Adipocyte (in vitro differentiated cells): ENCODE measurements around the gene RAD21L1.
"Not testable (repeated sequence)": the region's sequence is repeated elsewhere in the genome, so short reads cannot be mapped to it uniquely, and the experiment has no call there.

Source experiments
- DNase-seq: peaks from one replicate; pipeline ENCODE4 v3.0.0-alpha.2; 2015; ENCODE audit warnings: low read depth
- H3K27me3 ChIP-seq: replicated peaks from 2 replicates; pipeline ENCODE4 v1.7.0; 2013; ENCODE audit warnings: mild to moderate bottlenecking, low read length, moderate library complexity; ENCODE audit not compliant: control insufficient read depth, insufficient read depth
- H3K36me3 ChIP-seq: 2 replicates; pipeline ENCODE4 v1.7.0; 2013; ENCODE audit warnings: low read length, mild to moderate bottlenecking, moderate library complexity; ENCODE audit not compliant: control insufficient read depth, insufficient read depth, severe bottlenecking
- H3K4me1 ChIP-seq: 2 replicates; pipeline ENCODE4 v1.7.0; 2013; ENCODE audit warnings: mild to moderate bottlenecking, low read length, moderate library complexity; ENCODE audit not compliant: control insufficient read depth, insufficient read depth
- H3K4me3 ChIP-seq: 2 replicates; pipeline ENCODE4 v1.7.0; 2013; ENCODE audit warnings: mild to moderate bottlenecking, low read length, moderate library complexity
- H3K9ac ChIP-seq: 2 replicates; pipeline ENCODE4 v1.7.0; 2013; ENCODE audit warnings: mild to moderate bottlenecking, low read length, moderate library complexity
- H3K9me3 ChIP-seq: 2 replicates; pipeline ENCODE4 v1.7.0; 2013; ENCODE audit warnings: mild to moderate bottlenecking, low read length, moderate library complexity; ENCODE audit not compliant: control insufficient read depth

Gene RAD21L1

DNA sequence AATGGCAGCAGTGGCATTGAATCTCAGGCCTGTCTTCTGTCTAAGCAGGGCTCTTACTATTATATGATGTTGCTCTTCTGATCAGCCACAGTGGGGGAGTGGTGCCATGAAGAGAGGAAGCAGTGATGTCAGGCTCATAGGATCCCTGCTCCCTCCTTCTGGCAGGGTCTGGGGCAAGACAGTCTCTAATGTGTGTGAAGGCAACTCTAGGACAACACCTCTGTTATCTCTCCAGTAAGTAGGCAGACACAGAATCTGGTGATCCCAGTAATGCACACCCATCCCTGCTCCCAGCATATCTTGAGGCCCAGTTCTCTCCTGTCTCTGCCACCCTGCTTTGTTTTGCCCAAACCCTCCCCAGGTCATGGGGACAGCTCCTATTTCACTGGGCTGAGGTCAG lies 13.8 kb upstream of the RAD21L1 start:
- peaks cover 27% of the 10 kb centered on the region for H3K27me3 ChIP-seq
- no peak for DNase-seq
- peaks cover 7% of the 10 kb centered on the region for H3K4me1 ChIP-seq
- H3K4me3 ChIP-seq, result no peak overlapping the region
- no peak overlapping the region for H3K9ac ChIP-seq
- H3K9me3 ChIP-seq, result no peaks in the 10 kb centered on the region
- no peaks in the 10 kb centered on the region for H3K36me3 ChIP-seq

DNA sequence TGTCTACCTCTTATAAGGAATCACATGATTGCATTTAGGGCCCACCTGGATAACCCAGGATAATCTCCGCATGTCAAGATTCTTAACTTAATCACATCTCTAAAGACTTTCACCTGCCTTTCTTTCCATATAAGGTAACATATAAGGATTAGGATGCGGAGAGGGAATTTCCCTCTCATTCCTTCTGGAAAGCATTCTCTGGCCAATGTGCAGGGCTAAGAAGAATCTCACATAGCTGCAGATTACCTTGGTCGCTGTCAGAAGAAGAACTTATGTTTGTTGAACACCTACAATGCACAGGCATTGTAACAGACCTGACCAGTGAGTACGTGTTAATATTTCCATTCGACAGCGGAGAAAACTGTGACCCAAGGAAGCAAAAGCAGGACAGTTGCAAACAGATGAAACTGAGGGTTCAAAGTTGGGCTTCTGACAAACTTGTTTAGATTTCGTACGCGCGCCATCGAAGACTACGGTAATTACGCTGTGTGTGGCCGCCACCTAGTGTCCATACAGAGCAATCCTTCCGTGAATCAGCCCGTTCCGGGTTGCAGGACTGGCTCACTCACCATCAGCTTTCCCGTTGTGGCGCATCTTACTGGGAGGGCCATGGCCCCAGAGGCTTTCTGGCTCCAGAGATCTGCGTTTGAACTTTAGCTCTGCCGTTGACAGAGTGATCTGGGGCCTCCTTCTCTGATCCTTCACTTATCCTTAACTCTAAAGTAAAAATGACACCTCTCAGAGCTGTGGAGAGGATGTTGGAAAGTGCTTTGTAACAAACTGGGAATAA lies 13.0 kb upstream of the RAD21L1 start:
- Histone ChIP-seq H3K9me3 (no peaks in the 10 kb centered on the region), H3K27me3 (peaks cover 21% of the 10 kb centered on the region), H3K4me1 (peaks cover 7% of the 10 kb centered on the region), H3K4me3 (no peak overlapping the region), H3K9ac (no peak overlapping the region), H3K36me3 (no peaks in the 10 kb centered on the region)
- DNase-seq, result peak; percentile 90

DNA sequence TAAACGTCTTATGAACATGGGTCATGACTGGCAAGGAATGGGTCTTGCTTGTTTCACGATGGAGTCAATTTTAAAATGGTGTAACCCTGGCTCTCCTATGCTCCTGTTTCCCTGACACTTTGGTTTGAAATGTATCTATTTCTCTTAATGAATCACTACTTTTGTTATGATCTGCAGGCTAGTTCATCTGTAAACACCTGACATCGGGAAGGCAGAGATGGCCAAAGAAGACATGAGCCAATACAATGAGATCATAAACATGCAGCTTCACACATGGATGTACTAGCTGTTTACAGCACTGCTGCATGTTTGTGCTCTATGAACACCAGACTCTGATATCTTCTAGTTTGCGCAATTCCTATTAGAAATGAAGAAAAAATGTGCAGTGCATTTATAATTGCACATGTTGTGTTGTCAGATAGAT lies 11.0 kb upstream of the RAD21L1 start:
- no peaks in the 10 kb centered on the region for H3K36me3 ChIP-seq
- no peak overlapping the region for H3K9ac ChIP-seq
- H3K9me3 ChIP-seq, result no peaks in the 10 kb centered on the region
- peaks cover 8% of the 10 kb centered on the region for H3K27me3 ChIP-seq
- H3K4me1 ChIP-seq, result peaks cover 7% of the 10 kb centered on the region
- no peak for DNase-seq
- H3K4me3 ChIP-seq, result no peak overlapping the region

DNA sequence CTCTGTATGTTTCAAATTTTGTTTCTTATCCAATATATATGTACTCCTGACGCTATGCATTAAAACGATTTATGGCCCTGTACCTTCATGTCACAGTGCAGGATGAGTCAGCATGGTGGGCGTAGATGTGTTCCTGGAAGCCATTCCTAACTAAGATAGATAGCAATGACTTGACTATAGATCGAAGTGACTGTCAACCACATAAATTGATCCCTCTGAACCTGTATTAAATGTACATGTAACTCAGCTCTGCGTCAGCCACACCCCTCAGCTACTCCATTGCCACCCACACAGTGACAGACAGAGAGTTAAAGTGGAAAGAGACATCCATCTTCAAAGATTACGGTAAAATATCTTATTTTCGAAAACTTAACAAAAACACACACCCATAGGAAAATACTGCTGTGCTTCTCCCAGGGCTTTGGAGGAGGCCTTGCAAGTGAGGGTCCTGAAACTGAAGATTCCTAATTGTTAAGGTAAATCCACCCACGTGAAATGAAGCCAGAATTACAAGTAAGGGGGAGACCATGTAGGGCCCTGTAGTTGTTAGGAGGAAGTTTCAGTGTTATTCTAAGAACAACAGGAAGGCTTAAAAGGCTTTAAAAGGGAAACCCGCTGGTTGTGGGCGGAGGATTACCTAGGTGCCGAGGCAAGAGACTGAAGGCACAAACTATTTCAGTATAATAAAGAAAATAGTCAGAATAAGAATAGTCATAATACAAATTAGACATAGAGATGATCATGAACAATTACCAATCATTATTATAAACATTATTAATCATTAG lies 10.3 kb upstream of the RAD21L1 start:
- Histone ChIP-seq H3K36me3 (no peaks in the 10 kb centered on the region), H3K9ac (no peak overlapping the region), H3K27me3 (peaks cover 4% of the 10 kb centered on the region), H3K4me3 (no peak overlapping the region), H3K4me1 (peaks cover 1% of the 10 kb centered on the region), H3K9me3 (no peaks in the 10 kb centered on the region)
- no peak for DNase-seq

DNA sequence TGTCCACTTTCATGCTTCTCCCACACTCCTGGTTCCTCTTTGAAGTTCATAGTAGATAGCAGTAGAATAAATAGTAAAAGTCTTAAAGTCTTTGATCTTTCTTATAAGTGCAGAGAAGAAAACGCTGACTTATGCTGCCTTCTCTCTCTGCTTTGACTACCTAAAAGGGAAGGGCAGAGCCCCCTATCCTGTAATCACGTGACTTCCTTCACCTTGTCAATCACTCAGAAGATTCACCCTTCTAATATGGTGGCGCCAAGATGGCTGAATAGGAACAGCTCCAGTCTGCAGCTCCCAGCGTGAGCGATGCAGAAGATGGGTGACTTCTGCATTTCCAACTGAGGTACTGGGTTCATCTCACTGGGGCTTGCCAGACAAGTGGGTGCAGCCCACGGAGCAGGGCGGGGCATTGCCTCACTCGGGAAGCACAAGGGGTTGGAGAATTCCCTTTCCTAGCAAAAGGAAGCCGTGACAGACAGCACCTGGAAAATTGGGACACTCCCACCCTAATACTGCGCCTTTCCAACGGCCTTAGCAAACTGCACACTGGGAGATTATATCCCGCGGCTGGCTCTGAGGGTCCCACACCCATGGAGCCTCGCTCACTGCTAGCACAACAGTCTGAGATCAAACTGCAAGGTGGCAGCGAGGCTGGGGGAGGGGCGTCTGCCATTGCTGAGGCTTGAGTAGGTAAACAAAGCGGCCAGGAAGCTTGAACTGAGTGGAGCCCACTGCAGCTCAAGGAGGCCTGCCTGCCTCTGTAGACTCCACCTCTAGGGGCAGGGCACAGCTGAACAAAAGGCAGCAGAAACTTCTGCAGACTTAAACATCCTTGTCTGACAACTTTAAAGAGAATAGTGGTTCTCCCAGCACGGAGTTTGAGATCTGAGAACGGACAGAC lies 9.1 kb upstream of the RAD21L1 start:
- H3K4me1 ChIP-seq, DNase-seq, H3K4me3 ChIP-seq, H3K9me3 ChIP-seq, H3K27me3 ChIP-seq, H3K9ac ChIP-seq, H3K36me3 ChIP-seq: not testable (repeated sequence)

DNA sequence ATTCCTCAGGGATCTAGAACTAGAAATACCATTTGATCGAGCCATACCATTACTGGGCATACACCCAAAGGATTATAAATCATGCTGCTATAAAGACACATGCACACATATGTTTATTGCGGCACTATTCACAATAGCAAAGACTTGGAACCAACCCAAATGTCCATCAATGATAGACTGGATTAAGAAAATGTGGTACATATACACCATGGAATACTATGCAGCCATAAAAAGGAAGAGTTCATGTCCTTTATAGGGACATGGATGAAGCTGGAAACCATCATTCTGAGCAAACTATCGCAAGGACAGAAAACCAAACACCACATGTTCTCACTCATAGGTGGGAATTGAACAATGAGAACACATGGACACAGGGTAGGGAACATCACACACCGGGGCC lies 3.1 kb upstream of the RAD21L1 start:
- not testable (repeated sequence) for DNase-seq, H3K27me3 ChIP-seq, H3K4me1 ChIP-seq, H3K9ac ChIP-seq, H3K4me3 ChIP-seq, H3K36me3 ChIP-seq, H3K9me3 ChIP-seq

DNA sequence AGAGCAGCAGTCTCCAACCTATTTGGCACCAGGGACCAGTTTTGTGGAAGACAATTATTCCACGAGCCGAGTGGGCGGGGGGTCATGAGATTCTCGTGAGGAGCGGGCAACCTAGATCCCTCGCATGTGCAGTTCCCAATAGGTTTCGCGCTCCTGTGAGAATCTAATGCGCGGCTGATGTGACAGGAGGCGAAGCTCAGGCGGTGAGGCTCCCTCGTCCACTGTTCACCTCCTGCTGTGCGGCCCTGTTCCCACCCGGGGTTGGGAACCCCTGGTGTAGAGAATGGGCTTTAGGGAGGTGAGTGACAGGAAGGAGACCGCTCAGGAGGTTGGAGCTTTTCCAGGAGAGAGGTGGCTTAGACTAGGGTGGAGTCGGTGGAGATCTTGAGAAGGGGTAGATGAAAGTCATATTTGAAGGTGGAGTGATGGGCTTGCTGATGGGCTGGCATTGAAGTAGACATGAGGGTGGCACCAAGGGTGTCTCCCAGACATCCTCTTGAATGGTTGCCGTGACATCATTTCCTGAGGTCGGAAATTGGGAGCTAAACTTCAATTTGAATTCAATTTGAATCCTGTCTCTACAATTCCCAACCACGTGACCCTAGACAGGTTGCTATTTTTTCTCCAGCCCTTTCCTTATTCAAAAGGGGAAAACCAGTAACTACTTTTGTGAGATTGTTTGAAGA lies 1.5 kb upstream of the RAD21L1 start:
- H3K36me3 ChIP-seq, result no peaks in the 10 kb centered on the region
- H3K9ac ChIP-seq, result no peak overlapping the region
- H3K9me3 ChIP-seq, result no peaks in the 10 kb centered on the region
- peaks cover 7% of the 10 kb centered on the region for H3K27me3 ChIP-seq
- H3K4me1 ChIP-seq, result peaks cover 5% of the 10 kb centered on the region
- H3K4me3 ChIP-seq, result no peak overlapping the region
- no peak for DNase-seq

DNA sequence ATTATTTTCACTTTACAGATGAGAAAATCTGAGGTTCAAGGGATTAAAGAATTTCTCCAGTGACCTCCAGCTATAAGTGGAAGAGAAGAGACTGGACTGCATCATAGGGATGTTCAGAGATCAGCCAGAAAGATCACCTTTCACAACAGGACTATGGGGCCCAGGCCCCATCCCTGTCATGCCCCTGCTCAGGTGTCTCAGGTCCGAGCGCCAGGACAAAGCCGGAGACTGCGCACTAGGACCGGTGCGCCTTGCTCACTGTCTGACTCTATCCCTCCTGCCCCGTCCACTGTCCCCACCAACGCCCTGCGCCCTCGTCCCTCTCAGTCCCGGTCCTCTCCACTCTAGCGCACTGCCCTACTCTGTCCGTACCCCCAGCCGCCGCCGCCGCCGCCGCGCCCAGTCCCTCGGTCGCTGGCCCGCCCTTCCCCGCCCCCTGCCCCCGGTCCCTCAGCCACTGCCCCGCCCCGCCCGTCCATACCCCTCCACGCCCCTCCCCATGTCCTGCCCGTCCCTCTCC lies 521 bp upstream of the RAD21L1 start:
- no peak overlapping the region for H3K9ac ChIP-seq
- H3K36me3 ChIP-seq, result no peaks in the 10 kb centered on the region
- H3K4me3 ChIP-seq, result peak overlapping the region; percentile 67
- peaks cover 5% of the 10 kb centered on the region for H3K4me1 ChIP-seq
- H3K9me3 ChIP-seq, result no peaks in the 10 kb centered on the region
- no peak for DNase-seq
- peaks cover 7% of the 10 kb centered on the region for H3K27me3 ChIP-seq

DNA sequence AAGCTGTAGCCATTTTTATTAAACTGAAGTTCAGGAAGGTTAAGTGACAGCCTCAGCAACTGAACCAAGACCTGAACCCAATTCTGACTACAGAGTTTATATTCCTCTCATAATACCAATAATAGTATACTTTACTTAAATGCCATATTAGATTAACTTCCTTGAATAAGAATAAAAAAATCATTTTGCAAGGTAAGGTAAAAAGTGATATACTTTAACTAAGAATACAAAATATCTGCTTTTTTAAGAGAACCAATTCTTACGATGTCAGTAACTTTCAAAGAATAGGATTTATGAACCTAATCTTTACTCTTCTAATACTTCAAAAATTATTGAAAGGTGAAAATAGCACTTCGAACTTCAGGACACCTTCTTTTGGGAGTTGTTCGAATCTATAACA lies 3.7 kb downstream of the RAD21L1 start:
- Histone ChIP-seq H3K4me1 (peaks cover 5% of the 10 kb centered on the region), H3K4me3 (no peak overlapping the region), H3K36me3 (no peaks in the 10 kb centered on the region), H3K27me3 (peaks cover 10% of the 10 kb centered on the region), H3K9me3 (no peaks in the 10 kb centered on the region), H3K9ac (no peak overlapping the region)
- no peak for DNase-seq

DNA sequence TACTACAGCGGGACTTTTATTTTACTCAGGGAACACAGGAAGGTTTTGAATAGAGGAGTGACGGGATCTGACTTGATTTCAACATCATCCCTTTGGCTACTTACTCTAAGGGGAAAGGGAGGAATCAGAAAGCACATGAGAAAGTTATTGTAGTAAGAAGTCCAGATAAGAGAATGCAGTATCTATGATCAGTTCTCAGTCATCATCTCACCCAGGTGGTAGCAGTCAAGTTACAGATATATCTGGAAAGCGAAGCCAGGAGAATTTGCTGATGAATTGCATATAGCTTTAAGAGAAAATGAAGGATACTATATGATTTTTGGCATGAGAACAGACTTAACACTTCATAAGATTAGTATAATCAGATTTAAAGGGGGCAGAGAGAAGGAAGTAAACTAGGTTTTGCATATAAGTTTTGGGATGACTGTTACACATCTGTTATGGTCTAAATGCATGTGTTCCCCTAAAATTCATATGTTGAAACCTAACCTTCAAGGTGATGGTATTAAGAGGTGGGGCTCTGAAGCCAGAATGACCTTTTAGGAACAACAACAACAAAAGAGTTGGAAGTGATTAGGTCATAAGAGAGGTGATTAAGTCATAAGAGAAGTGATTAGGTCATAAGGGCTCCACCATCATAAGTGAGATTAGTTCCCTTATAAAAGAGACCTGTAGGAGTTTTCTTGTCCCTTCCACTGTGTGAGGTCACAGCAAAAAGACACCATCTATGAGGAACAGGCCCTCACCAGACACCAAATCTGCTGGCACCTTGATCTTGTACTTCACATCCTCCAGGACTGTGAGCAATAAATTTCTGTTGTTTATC lies 6.7 kb downstream of the RAD21L1 start:
- Histone ChIP-seq H3K4me1 (no peaks in the 10 kb centered on the region), H3K27me3 (peaks cover 4% of the 10 kb centered on the region), H3K9me3 (no peaks in the 10 kb centered on the region), H3K36me3 (no peaks in the 10 kb centered on the region), H3K9ac (no peak overlapping the region), H3K4me3 (no peak overlapping the region)
- no peak for DNase-seq
